HG02763 (cell line): ENCODE measurements around the gene ATG4C.

Source experiments
- ATAC-seq: cut with Tn5 transposase; IDR thresholded peaks from one replicate; pipeline ENCODE4 v1.9.1; 2021; ENCODE audit warnings: mild to moderate bottlenecking, moderate library complexity; ENCODE audit not compliant: unreplicated experiment

The ATG4C gene

DNA sequence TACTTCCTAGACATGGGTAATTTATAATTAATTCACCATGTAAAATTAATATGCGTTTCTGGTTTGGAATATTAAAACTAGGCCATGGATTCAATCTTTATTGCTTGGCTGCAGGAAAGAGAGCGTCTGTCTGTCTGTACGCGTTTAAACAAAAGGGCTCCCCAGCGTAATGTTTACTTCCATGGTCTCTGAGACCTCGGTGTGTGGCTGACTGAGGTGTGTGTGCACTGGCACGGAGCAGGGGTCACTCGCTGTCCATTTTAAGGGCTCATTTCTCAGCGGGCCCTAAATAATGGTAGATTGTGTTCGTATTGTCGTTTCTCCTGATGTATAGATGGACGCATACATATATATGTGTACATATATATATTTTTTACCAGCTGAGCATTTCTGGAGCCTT is 119.6 kb downstream of the ATG4C start:
- ATAC-seq: no peak

DNA sequence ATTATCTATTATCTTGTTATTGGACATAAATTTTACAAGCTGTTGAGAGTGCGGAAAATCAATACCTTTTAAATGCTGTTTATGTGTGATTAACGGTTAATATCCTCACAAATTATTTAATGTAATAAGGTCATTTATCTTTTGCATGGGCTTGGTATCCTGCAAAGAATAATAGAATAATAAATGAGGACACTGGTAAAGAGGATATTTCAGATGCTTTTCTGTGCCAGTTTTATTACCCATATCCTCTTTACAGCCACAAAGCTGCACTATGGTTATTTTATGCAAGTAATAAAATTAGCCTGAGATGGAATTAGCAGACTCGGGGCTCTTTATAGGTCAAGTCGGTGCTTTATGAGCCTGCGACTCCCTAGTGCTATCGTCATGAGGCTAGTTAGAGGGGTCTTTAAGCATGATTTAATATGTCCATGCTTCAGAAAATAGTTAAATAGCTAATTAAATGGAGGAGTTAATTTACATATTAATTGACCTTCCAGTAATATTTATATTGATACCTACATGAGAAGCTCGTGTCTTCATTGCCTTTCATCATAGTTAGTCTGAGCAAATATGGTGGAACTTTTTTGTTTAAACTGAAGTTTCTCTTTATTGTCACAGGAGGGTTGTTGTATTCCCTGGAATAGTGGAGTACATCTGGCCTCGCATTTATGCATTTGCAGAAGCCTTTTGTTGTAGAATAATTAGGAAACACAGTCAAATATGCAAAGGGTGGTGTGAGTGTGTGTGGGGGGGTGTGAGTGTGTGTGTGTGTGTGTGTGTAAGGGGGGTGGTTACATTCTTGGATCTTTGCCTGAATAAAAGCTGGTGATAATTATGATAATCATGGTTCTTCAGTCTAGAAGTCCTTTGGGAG is 120.3 kb downstream of the ATG4C start:
- ATAC-seq: no peak

DNA sequence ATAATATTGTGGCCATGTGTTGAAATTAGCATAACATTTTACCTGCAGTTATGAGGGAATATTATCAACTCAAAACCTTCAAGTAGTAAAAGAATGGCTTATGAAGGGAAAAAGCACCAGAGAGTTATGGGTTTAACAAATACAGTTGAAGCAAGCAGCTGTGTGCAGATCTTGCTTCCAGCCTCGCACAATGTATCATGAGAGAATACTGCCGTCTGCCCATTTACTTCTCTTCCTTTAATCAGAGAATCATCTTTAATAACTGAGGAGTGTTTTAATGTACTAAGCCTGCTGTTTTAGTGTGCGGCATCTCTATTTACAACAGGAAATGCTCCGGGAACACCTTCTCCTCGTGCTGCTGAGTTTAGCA is 120.9 kb downstream of the ATG4C start:
- ATAC-seq: no peak

DNA sequence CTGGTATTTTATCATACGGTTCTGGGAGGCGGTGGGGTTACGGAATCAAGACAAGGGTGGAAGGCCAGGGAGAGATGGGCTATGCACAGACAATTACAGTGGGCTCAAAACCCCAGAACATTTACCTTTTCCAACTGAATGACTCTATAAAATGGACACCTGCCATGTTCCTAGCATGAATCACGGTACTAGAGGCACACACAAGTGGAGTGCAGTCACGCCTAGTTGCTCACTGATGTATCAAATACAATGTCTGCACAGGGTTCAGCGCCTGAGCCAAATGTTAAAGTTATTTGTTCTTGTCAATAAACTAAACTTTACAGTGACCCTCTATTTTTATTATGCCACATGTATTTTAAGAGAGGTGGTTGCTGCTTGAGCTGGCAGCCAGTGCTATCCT is 121.4 kb downstream of the ATG4C start:
- no peak for ATAC-seq

DNA sequence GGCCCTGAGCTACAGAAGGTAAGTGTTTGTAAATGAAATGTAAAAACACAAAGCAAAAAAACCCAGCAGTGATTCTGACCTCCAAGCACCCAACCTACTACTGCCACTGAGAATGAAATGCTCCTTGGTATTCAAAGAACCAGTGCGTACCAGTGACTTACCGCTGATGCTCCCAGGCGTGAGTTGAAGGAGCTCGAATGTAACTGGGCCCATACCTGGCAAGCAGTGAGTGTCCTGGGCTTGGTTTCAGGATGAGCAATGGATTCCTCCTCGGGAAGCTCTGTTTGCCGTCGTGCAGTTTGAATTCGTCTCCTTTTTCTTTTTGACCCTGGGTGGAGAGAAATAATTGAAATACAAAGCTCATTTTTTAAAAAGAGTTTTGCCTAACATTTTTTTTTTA is 121.9 kb downstream of the ATG4C start:
- ATAC-seq: no peak

DNA sequence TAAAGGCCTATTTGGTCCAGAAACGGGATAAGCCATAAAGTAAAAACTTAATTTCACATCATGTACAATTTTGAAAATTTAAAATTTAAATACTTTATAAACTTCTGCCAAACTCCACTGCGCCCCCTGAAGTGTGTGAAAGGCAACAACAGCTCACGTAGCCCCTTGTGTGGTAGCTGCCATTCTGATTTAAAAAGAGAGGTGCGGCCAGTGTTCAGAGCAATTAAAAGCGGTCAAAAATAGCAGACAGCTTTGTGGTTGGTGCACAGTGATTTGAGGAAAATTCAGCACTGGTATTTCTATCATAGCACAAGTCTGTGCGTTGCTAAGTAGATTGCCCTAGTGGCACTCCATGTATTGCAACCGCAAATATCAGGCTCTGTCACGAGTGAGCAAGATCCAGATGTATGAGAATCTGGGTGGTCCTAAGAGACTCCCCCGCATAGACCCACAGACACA is 122.5 kb downstream of the ATG4C start:
- no peak for ATAC-seq

DNA sequence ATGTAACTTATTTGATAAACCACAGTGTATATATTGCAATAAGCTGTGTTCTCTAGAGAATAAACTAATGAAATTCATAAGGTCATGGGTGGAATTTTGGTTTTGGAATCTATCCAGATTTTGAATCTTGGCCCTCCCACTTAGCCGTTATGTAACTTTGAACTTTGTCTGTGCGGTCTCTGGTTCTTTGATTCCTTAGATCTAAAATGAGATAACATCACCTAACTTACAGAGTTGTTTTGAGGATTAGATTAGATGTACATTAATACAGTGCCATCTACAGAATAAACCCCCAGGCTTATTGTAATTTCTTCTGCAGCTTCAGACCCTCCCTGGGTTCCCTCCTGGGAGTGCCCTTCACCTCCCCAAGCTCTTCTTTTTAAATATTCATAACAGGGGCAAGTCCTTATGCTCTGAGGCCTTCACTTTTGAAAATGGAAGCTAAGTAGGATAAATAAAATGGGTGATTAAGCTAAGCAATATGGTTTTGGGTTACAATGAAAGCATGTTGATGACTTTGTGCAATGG is 124.3 kb downstream of the ATG4C start:
- no peak for ATAC-seq

DNA sequence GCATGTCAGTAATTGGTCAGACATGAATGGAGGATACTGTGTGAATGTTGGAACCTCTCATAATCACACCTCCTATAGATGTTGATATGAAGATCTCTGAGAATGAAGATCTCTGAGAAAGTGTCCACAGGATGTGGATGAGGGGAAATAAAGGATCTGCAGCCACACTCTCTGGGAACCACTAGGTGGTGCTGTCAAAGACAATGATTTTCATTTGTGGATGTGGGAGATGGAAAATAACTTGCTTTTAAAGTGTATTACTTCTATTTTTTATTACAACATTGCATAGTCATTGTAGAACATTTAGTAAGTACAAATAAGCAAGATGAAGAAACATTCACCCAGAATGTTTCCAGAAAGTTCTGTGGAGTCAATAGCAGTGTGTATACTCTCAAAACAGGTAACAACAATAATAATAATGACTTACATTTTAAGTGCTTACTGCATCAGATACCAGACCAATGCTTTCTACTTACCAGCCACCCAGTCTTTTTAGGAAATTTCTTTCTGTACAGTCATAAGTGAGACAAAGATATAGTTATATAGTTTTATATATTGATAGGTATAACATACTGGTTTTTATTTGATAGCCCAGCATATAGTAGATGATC is 128.2 kb downstream of the ATG4C start:
- no peak for ATAC-seq
